Stomach (tissue), 9 donors: ENCODE results near the gene GRAP. TPM values are rescaled to one million over a fixed set of nuclear protein-coding genes. Genes with fewer than 3 reads are reported as not detected.

ENCODE experiments used
- DNase-seq, 2 donors: peaks; one replicate each; pipeline versions ENCODE4 v3.0.0 to v3.0.0-alpha.2; 2013 to 2019
- H3K27ac ChIP-seq, 5 donors: fragments of 200-600 bp in 4 of 5; sonication (generic) in 4 of 5; one replicate each; pipeline ENCODE4 v1.5.1; 2013 to 2019; ENCODE audit warnings: mild to moderate bottlenecking in 1 of 5, moderate library complexity in 1 of 5
- H3K27me3 ChIP-seq, 3 donors: fragments of 200-600 bp; sonication (generic); one replicate each; pipeline ENCODE4 v1.5.1; 2017 to 2019; ENCODE audit warnings: mixed run types in 1 of 3
- H3K36me3 ChIP-seq, 4 donors: fragments of 200-600 bp; sonication (generic); 1 replicate in 3 of 4; 2 replicates in 1 of 4; pipeline ENCODE4 v1.5.1; 2016 to 2019
- H3K4me1 ChIP-seq, 4 donors: fragments of 200-600 bp; sonication (generic); one replicate each; pipeline ENCODE4 v1.5.1; 2016 to 2019
- H3K4me3 ChIP-seq, 4 donors: fragments of 200-600 bp; sonication (generic) in 3 of 4; one replicate each; pipeline ENCODE4 v1.5.1; 2016 to 2019; ENCODE audit warnings: mild to moderate bottlenecking in 1 of 4
- H3K9me3 ChIP-seq, 4 donors: fragments of 200-600 bp; sonication (generic); one replicate each; pipeline ENCODE4 v1.5.1; 2016 to 2019
- EP300 ChIP-seq: sonication (generic); formaldehyde crosslinking; IDR thresholded peaks from one replicate; pipeline ENCODE4 v1.6.1; 2017; ENCODE audit warnings: antibody characterized with exemption
- POLR2A ChIP-seq, 4 donors: fragments of 450-650 bp; IDR thresholded peaks; one replicate each; pipeline ENCODE4 v1.6.1; 2016; ENCODE audit warnings: antibody characterized with exemption in 4 of 4, control low read depth in 2 of 4, mild to moderate bottlenecking in 1 of 4, moderate library complexity in 1 of 4
- POLR2AphosphoS5 ChIP-seq, 3 donors: sonication (generic); formaldehyde crosslinking; IDR thresholded peaks; one replicate each; pipeline ENCODE4 v1.6.1; 2016; ENCODE audit warnings: antibody characterized with exemption in 3 of 3
- WGBS, 5 donors: extraction: QIAGEN DNeasy Blood & Tissue Kit in 3 of 5; methylation state at CpG; one replicate each; pipeline versions ENCODE4 v1.1.5 to v1.1.7; 2013 to 2018; 5-methylcytosine and 5-hydroxymethylcytosine counted together
- intact Hi-C: fragments of 100-400 bp; cut with DNase I; formaldehyde crosslinking; loops from one replicate; pipeline ENCODE4 v1.15.1; 2023; ENCODE audit warnings: low total_unique reads
- polyA plus RNA-seq, 3 donors: library from polyadenylated mRNA; stranded (reverse); fragments of 200-250 nt; gene quantifications; one replicate each; pipeline ENCODE4 v1.2.3, GENCODE V29; 2013
- total RNA-seq, 5 donors: library from RNA; depleted of rRNA; stranded (reverse); fragments of >200 nt; gene quantifications; one replicate each; pipeline versions ENCODE4 v1.1.0 to v1.2.3, GENCODE V29; 2014 to 2016
- TF ChIP-seq, protein P1 (sequence below), 7 experiments: fragments of 450-650 bp in 4 of 7; fragments of 200-600 bp in 3 of 7; sonication (generic) in 3 of 7; IDR thresholded peaks; one replicate each; pipeline ENCODE4 v1.5.1; 2016 to 2019; ENCODE audit warnings: antibody characterized with exemption in 7 of 7, control low read depth in 2 of 7, mild to moderate bottlenecking in 1 of 7
- donor health status: healthy with polysubstance abuse.
- donor health status: Bipolar disorder and iron deficiency.
- donor health status: healthy.

GRAP gene
- total and polyA plus RNA-seq, 8 donors: 0.87 to 92.2 (median 2.9) TPM

DNA sequence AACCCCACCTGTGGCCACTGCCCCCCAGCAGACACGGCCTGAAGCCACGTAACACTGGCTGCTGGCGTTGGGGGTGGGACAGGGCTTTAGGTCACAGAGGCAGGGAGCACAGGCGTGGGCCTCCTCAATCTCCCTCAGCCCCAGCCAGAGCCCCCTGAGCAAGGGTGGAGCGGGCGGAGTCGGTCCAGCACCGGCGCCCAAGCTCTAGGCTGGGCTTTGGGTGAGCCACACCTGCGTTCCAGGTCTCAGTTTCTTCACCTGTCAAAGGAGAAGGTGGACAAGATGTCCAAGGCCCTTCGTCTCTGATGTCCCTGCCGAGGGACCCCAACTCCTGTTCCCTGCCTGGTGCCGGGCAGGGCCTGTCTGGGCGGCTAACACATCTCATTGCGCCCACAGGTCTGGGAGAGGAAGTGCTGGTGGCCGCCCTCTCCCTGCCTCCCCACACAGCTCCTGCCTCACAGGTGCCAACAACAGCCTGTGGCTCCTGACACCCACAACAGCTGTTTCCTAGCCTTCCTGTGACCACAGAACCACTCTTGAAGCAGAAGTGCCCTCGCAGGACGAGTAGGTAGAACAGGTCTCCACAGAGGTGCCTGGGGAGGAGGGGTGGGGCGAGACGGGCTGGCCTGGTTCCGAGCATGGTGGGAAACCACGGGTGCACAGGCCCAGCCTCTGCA, 54.2 kb downstream of the GRAP start:
- H3K27ac ChIP-seq: no peak overlapping the region
- no peak overlapping the region for H3K4me3 ChIP-seq
- H3K36me3 ChIP-seq: peaks cover 0 to 16% (median 5%) of the 10 kb centered on the region in 4 donors
- peak in 1 of 2 donors; percentile 43 for DNase-seq
- peaks cover 0 to 6% (median 2%) of the 10 kb centered on the region in 4 donors for H3K9me3 ChIP-seq
- TF ChIP-seq POLR2A (IDR thresholded peaks at IDR 0.05) (no peak), EP300 (no peak), POLR2AphosphoS5 (IDR thresholded peaks at IDR 0.05) (no peak)
- TF ChIP-seq, protein P1, sequence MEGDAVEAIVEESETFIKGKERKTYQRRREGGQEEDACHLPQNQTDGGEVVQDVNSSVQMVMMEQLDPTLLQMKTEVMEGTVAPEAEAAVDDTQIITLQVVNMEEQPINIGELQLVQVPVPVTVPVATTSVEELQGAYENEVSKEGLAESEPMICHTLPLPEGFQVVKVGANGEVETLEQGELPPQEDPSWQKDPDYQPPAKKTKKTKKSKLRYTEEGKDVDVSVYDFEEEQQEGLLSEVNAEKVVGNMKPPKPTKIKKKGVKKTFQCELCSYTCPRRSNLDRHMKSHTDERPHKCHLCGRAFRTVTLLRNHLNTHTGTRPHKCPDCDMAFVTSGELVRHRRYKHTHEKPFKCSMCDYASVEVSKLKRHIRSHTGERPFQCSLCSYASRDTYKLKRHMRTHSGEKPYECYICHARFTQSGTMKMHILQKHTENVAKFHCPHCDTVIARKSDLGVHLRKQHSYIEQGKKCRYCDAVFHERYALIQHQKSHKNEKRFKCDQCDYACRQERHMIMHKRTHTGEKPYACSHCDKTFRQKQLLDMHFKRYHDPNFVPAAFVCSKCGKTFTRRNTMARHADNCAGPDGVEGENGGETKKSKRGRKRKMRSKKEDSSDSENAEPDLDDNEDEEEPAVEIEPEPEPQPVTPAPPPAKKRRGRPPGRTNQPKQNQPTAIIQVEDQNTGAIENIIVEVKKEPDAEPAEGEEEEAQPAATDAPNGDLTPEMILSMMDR (IDR thresholded peaks at IDR 0.05): no peak
- WGBS, 5 donors: 67 to 71% (median 68%) methylated on average over 21 to 22 of the region's 22 CpGs
- peaks cover 20 to 58% (median 43%) of the 10 kb centered on the region in 4 donors for H3K4me1 ChIP-seq
- H3K27me3 ChIP-seq: no peaks in the 10 kb centered on the region
- intact Hi-C loops: no loop called here

DNA sequence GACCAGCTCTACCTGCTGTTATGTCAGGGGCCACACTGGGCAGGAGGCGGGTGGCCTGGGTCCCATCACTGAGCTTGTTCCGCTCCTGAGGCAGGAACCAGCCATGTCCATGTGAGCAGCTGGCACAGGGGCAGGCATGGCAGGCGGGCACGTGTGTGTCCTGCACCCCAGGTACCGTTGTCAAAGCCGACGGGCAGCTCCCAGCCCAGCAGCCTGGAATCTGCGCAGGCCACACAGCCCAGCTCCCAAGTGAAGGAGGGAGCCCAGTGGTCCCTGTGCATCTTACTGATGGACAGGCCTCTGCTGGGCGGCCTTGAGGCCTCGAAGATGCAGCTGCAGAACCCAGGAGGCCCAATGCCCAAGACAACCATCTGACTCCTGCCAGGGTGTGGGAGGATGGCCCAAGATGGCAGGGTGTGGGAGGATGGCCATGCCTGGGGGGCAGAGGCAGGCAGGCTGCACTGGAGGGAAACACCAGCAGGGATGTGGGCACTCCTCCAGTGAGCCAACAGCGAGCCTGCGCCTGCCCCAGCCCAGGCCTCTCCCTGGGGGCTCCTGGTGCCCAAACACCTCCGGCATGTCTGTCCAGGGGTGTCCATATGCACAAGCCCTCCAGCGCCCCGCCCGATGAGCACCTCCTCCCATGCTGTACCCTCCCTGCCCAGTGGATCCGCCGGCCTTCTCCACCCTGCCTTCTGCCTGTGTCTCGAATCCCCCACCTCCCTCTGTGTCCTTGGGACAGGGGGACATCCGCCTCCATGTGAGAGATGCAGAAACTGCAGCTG, 55.0 kb downstream of the GRAP start:
- no peaks in the 10 kb centered on the region for H3K27me3 ChIP-seq
- peaks cover 0 to 6% (median 2%) of the 10 kb centered on the region in 4 donors for H3K9me3 ChIP-seq
- peaks cover 0 to 24% (median 10%) of the 10 kb centered on the region in 4 donors for H3K36me3 ChIP-seq
- peaks cover 25 to 63% (median 48%) of the 10 kb centered on the region in 4 donors for H3K4me1 ChIP-seq
- intact Hi-C loops: no loop called here
- TF ChIP-seq POLR2AphosphoS5 (IDR thresholded peaks at IDR 0.05) (no peak), POLR2A (IDR thresholded peaks at IDR 0.05) (no peak), EP300 (no peak)
- TF ChIP-seq, protein P1 (IDR thresholded peaks at IDR 0.05): no peak
- DNase-seq: no peak
- no peak overlapping the region for H3K4me3 ChIP-seq
- H3K27ac ChIP-seq: no peak overlapping the region
- 85 to 95% (median 87%) methylated on average over 13 to 20 of the region's 20 CpGs for WGBS, 5 donors

DNA sequence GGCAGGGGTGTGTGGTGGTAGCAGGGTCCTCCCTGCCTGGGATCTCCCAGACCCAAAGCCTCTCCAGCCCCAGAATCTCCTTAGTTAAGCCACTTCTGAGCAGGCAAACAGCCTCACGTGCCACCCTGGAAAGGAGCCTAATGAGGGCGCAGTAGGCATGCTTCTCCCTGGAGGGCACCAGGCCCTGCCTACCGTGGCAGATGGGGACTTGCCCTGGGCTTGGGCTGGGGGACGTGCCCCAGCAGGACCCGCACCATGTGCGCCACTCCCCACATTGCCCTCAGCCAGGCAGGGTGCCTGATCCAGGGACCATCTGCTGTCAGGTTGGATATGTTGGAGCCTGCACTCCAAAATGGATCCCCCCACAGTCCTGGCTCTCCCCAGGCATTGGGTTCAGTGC, 56.4 kb downstream of the GRAP start:
- peak overlapping the region in 2 of 5 donors; percentile 20 to 79 for H3K27ac ChIP-seq
- peaks cover 0 to 23% (median 16%) of the 10 kb centered on the region in 4 donors for H3K36me3 ChIP-seq
- H3K4me1 ChIP-seq: peaks cover 25 to 76% (median 54%) of the 10 kb centered on the region in 4 donors
- H3K4me3 ChIP-seq: no peak overlapping the region
- no peaks in the 10 kb centered on the region for H3K27me3 ChIP-seq
- intact Hi-C loops: no loop called here
- peaks cover 0 to 3% (median under 1%) of the 10 kb centered on the region in 4 donors for H3K9me3 ChIP-seq
- TF ChIP-seq EP300: no peak
- no peak for TF ChIP-seq POLR2AphosphoS5 (IDR thresholded peaks at IDR 0.05)
- TF ChIP-seq, protein P1 (IDR thresholded peaks at IDR 0.05): no peak
- TF ChIP-seq POLR2A (IDR thresholded peaks at IDR 0.05): no peak
- 69 to 76% (median 73%) methylated on average over 6 of the region's 6 CpGs; no CpG with 5 or more reads in 1 of the 5 donors for WGBS, 5 donors
- DNase-seq: no peak

DNA sequence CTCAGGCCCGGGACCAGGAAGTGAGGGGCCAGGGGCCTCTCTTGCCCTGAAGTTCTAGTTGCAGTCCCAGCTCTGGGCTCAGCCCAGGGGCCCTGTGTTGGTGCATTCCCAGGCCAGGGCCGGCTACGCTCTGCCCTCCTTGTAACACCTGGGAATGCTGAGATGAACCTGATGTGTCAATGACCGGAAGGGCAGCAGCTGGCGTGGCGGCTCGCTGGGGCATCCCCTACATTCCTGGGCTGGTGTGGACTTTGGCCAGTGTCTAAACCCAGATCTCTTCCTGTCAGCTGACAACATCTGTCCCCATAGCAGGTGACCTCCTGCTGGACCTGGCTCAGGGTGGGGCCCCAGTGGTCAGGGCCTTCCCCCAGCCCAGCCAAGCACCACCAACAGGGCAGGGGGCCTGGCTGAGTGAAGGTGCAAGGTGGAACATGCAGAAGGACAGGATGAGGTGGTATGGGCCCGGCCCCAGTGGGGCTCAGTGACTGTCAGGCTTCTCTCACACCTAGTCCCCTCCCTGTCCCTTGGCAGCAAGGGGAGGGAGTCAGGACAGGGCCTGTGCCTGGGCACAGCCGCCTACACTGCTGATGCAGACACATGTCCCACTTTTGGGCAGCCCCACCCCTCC, 58.1 kb downstream of the GRAP start:
- Histone ChIP-seq H3K4me3 (no peak overlapping the region), H3K27me3 (no peaks in the 10 kb centered on the region), H3K4me1 (peaks cover 25 to 80% (median 48%) of the 10 kb centered on the region in 4 donors), H3K27ac (peak overlapping the region; percentile 67 to 80 (median 74)), H3K36me3 (peaks cover 0 to 27% (median 19%) of the 10 kb centered on the region in 4 donors), H3K9me3 (no peaks in the 10 kb centered on the region)
- DNase-seq: peak; percentile 68 to 70
- intact Hi-C loops: no loop called here
- 46 to 80% (median 52%) methylated on average over 2 to 9 of the region's 9 CpGs for WGBS, 5 donors
- TF ChIP-seq POLR2AphosphoS5 (IDR thresholded peaks at IDR 0.05) (peak in 1 of 3 donors; percentile 33), EP300 (no peak)
